IPS-NIHi7 (cell line): ENCODE results near the gene NCKIPSD.

Experiments
- DNase-seq: peaks from one replicate; pipeline ENCODE4 v3.0.0; 2012; ENCODE audit warnings: mixed read lengths; ENCODE audit errors: extremely low spot score

Gene NCKIPSD

DNA sequence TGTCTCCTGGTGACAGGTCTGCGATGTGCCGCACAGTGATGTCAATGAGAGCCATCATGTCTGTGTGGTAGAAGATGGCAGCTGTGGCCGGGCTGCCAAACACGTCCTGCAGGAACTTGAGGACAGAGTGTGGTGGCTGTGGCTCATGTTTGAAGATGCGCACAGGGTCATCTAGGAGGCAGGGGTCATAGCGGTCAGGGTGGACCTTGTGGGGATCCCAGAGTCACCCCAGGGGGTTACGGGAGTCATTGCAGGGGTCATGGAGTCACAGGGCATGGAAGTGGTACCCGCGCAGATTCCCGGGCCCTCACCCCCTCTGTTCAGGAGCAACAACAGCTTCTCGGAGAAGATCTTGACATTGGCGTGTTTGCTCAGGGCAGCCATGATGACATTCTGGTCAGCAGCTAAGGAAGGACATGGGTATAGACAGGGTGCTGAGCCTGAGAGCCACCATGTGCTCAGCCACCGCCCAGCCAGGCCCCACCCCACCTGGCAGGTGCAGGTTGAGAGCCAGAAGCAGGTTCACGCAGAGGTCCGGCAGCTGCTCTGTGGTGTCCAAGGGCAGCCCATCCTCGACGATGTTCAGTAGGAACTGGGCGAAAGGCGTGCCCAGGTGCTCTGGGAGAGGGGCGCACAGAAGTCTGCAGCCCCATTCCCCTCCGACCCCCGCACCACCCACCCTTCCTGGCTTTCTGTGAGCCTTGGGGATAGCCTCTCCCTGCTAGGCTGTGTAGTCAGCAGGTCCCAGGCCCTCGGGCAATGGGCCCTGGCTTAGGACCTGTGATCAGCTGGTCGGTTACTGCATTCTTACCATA, 6.9 kb downstream of the NCKIPSD start:
- DNase-seq: no peak

- DNase-seq: no peak
These were observed 7.7 kb downstream of the NCKIPSD start for GRCh38 chr3:48678056-48678455.

DNA sequence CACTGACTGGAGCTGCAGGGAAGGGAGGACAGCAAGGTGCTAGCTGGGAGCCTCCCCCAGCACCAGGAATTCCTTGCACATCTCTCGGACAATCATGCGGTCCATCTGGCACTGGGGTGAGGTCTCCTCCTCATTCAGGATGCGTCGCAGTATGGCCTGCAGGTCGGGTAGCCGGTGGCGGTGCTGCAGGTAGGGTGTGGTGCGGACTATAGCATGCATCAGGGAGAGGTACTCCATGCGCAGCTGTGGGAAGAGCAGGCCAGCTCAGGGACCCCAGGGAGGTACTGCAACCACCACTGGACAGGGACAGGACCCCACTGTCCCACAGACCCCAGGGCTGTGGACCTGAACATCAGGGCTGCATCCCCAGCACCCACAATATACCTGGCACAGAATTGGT, 11.2 kb downstream of the NCKIPSD start:
- DNase-seq: no peak

DNA sequence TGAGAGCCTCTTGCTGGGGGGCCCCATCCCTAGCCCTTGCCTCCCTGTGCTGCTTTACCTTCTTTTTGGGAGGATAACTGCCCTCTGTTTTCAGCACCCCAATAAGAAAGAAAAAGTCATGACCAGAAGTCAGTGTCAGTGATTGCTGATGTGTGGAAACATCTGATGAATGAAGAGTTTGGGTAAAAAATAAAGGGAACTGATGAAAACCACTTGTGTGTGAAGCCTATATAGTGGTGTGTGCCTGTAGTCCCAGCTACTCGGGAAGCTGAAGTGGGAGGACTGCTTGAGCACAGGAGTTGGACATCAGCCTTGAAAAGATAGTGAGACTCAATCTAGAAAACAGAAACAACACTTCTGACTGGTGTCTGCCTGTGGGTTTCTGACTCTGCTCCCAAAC, 13.2 kb downstream of the NCKIPSD start:
- DNase-seq: no peak

DNA sequence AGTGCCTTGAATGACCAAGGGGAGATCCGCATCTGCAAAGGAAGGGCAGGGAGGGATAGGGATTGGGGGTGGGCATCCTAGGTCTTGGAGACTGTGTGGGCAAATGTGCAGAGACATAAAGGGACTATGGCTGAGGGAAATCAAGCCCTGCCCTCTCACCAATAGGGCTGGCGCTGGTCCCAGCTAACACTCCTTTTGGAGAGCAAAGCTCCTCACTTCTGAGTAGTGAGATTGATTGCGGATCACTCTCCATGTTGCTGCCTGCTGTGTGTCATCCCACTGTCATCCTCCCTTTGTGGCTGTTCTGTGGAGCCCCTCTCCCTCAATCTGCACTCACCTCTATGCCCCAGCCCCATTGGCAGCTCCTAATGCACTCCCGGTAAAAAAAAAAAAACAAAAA, 20.8 kb downstream of the NCKIPSD start:
- DNase-seq: peak; percentile 26

GRCh38 chr3:48664313-48664644, 21.4 kb downstream of the NCKIPSD start:
- no peak for DNase-seq

GRCh38 chr3:48663489-48664312, 22.0 kb downstream of the NCKIPSD start:
- peak; percentile 99 for DNase-seq

DNA sequence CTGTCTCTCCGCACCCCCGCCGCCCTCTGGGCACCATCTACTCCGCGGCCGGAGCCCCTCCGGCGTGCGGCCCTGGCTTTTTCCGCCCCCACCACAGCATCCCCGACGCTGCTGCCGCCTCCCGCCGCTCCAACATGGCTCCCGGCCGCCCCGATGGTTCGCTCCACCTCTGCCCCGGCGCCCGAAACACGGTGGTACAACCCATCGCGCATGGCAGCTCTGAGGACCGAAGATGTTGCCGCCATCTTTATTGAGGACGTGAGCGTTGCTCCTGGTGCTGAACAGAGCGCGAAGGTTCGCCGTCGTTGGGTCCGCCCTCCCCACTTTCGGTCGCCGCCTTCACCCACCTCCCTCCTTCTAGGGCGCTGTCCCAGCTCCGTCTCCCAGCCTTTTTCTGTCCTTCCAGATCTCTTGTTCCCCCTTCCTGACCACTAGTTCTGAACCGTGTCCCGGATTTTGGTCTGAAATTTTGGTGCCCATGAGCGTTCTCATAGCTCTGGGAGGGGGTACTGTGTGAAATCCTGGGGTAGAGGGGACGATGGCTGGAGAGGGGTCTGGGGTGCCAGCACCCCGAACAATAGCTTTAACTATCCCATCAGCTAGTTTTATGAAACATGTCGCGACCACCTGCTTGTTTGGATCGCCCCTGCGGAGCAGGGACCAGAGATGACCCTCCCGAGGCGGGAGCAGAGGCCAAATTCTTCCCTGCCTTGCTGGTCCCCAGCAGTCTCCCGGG, 22.8 kb downstream of the NCKIPSD start, which contains the start of gene CELSR3:
Gene CELSR3 (minus strand): TSS at position 134 of the 736 bp plus-strand sequence. CDS start 252 bp downstream, outside the sequence.
- peak; percentile 73 for DNase-seq

GRCh38 chr3:48662145-48662752, 23.5 kb downstream of the NCKIPSD start:
- peak; percentile 25 for DNase-seq

- DNase-seq: peak; percentile 84
These were observed 24.1 kb downstream of the NCKIPSD start for GRCh38 chr3:48661501-48662144.

GRCh38 chr3:48660800-48661400, 24.8 kb downstream of the NCKIPSD start:
- no peak for DNase-seq

DNA sequence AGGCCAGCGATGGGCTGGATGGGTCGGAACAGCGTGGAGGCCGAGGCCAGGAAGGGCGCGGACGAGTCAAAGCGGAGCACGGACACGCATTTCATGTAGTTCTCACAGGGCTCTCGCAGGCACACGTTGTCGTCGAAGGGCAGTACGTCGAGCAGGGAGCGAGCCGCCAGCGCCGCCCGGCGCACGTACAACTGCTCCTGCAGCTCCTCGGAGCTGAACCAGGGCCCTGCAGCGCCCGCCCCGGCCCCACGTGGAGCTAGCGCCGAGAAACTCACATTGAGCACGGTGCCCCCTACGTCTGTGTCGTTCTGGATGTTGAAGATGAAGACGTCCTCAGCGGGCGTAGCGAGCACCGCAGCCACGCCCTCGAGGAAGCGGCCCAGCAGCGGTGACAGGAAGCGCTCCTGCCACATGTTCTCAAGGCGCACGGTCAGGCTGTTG, 28.9 kb downstream of the NCKIPSD start:
- no peak for DNase-seq

GRCh38 chr3:48656061-48656840, 29.5 kb downstream of the NCKIPSD start:
- peak; percentile 98 for DNase-seq

- no peak for DNase-seq
These were observed 30.1 kb downstream of the NCKIPSD start for GRCh38 chr3:48655606-48656005.

DNA sequence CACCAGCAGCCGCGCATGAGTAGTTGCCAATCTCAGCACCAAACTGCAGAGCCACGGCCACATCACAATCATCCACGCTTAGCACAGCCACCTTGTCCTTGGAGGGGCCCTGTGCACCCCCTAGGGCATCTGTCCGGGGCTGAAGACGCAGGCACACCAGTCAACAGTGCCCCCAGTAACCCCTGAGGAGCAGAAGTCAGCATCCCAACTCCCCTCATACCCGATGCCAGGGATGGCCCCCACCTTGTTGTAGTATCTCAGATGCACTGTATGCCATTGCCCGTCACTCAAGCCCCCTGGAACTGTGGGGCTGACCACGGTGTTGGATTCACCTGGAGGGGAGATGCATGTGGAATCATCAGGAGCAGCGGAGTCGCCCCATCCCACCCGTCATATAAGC, 30.7 kb downstream of the NCKIPSD start:
- no peak for DNase-seq

DNA sequence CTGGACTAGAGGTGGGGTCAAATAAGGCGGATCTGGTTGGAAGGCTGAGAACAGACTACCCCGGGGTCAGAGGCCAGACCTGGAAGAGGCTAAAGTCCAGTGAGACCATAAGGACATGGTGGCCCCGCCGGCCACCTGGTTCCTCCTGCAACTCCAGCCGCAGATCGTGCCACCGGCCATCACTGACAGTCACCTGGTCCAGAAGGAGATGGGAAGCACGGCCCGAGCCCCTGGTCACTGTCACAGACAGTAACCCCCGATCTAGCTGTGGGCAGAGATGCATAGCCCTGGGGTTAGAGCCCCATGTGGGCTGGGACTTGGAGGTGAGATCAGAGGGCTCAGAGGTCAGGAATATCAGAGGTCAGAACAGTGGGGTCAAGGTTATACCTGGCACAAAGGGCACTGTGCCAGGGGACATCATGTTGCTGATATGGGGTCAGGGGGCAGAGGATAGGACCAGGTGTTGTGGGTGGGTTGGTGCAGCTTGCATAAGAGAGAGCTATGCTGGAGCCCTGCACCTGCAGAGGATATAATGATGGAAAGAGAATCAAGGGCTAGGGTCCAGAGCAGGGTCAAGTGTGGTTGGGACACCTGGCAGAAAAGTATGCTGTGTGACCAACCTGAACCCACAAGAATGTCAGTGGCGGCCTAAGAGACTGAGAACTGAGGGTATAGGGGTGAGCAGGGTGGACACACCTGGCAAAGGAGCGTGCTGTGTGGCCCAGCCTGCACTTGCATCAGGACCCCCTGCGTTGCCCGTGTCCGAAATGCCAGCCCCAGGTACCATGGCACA, 32.6 kb downstream of the NCKIPSD start:
- DNase-seq: no peak

GRCh38 chr3:48651771-48652170, 33.9 kb downstream of the NCKIPSD start:
- DNase-seq: no peak

DNA sequence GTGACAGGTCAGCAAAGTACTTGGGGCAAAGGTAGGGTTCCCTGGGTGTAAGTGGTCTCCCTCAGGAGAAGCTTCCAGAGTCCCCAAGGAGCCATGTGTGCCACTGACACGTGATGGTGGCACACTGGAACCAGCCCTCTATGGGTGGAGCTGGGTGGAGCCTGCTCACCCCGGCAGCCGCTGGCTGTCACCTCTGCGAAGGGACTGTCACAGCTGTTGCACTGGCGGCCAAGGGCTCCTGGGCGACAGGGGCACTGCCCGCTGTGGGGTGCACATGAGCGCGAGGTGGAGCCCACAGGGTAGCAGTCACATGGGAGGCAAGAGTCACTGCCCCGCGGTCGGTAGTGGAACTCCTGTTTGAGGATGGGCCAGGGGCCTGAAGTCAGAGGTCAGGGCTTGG, 35.0 kb downstream of the NCKIPSD start:
- DNase-seq: no peak

- no peak for DNase-seq
These were observed 37.4 kb downstream of the NCKIPSD start for GRCh38 chr3:48648188-48648850.
